Mucosa of gallbladder (tissue), 1 donor: ENCODE data around the gene PPP1R14C. TPM values are rescaled to one million over a fixed set of nuclear protein-coding genes. Genes with fewer than 3 reads are reported as not detected.

Experiments used
- DNase-seq: peaks from one replicate; pipeline ENCODE4 v3.0.0-alpha.2; 2020; ENCODE audit warnings: low spot score
- total RNA-seq: library from RNA; stranded (reverse); gene quantifications from one replicate; pipeline ENCODE4 v1.2.1, GENCODE V29; 2021
- donor health status: DM: no; HTN: no; CAD: no.

PPP1R14C gene
- total RNA-seq, 1 donor from 2014 or later: 0.37 TPM

DNA sequence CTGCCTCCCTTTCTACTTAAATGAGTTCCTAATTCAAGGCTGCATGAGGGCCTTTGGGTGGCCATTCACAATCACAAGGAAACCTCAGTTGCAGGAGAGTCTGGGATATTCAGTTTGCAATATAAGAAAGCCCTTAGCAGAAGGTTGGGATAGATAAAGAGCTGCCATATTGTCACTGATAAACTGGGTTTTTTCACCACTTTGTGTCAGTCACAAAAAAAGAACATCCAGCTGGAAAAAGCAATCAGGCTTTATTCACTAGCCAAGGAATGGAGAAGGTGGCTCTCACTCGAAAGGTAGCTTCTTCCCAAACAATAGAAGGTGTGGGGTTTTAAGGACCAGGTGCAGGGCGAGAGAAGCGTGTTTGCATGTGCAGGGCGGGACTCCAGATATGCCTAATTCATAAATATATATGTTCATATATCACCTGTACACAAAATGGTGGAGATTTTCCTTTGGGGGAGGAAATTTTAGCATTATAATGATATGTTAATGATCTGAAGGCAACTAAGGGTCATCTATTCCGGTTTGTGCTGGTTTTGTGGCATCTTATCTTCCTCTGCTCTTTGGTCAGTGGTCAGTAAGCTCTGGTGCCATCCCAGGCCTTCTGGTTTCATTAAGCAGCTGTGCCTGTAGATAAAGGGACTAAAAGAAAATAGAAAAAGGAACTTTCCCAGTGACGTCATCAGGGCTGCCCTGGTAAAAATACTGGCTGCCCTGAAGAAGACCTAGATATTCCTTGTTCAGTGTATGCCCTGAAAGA lies 128.8 kb downstream of the PPP1R14C start:
- DNase-seq: no peak

DNA sequence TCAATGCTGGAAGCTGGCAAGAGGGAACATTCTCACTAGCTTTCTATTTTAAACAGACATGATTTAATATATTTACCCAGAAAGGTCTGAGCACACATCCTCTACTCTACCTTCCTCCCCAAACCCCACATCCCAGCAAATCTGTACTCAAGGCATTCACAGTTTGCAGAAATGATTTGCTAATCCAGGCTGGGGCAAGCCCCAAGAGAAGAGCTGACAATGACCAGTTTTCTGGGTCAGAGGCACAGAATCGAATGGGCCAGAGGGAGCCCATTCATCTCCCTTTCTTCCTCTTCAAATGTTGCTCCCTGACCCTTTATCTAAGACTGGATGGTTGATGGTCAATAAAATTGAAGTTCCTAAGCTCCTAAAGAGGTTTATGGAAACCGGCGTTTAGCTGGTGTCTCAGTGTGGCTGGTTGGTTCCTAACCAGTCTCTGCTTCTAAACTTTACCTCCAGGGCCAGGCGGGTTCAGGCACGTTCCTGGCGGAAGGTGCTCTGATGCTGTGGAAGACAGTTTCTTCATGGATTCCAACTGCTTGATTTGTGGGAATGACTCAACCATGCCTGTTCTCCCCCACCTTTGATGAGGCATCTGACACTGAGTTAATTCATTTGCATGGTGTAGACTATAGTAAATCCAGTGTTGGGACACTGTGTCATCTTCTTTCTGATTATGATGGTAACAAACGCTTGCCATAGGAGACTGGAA lies 129.6 kb downstream of the PPP1R14C start:
- no peak for DNase-seq

DNA sequence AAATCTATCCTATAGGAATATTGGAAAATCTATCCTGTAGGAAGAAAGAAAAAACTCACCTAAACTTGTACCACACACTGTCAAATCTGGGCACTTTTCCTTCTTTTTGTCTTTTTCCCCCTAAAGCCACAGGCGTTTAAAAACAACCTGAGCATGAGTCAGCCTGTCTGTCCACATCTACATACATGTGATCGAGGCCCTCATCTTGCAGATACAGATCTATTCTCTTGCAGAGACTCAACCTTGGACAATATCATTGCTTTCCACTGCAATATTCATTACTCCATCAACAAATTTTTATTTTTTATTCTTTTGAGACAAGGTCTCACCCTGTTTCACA lies 130.1 kb downstream of the PPP1R14C start:
- no peak for DNase-seq

DNA sequence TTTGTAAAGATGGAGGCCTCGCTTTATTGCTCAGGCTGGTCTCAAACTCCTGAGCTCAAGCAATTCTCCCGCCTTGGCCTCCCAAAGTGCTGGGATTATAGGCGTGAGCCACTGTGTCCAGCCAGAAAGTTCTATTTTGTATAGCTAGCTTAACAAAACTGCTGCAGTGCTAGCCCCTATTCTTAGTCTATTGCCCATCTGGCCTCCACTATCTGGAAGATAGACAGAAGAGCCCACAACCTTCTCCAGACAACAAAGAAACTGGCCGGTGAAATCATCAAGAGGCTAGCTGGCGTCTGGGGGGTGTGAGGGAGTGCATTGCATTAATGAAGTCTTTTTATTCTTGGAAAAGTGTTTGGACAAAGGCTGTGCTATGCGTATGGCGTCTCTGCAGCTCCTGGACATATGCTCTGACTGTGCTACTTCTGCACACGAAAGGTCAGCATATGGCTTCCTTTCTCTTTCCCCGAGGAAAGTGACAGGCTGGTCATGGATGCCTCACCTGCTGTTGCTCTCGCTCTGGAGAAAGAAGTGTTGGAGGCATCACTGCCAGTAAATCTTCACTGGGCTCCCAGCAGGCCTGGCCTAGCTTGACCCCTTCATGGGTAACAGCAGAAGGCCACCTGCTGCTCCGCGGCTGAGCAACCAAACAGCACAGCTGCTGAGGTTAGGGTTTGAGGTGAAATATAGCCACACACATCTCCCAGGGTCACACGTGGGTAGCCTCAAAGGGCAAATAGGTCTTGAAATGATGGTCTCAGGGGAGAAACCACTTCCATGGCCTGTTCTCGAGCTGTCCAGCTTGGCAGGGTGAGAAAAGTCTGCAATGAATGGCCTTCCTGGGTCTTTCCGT lies 130.8 kb downstream of the PPP1R14C start:
- no peak for DNase-seq

DNA sequence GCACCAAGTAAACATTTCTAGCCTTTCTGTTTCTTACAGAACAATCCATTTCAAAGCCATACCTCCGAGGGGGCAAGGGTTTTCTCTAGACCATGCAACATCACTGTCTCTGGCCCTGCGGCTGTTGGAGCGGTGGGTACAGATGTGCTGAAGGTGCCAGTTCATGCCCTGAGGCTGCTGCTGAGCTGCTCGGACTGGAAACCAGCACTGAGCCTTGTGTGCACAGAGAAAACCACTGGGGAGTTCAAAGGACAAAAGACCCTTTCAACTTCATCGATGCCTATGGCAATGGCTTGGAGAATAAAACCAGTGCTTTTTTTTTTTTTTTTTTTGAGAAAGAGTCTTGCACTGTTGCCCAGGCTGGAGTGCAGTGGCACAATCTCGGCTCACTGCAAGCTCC lies 132.6 kb downstream of the PPP1R14C start:
- DNase-seq: no peak

DNA sequence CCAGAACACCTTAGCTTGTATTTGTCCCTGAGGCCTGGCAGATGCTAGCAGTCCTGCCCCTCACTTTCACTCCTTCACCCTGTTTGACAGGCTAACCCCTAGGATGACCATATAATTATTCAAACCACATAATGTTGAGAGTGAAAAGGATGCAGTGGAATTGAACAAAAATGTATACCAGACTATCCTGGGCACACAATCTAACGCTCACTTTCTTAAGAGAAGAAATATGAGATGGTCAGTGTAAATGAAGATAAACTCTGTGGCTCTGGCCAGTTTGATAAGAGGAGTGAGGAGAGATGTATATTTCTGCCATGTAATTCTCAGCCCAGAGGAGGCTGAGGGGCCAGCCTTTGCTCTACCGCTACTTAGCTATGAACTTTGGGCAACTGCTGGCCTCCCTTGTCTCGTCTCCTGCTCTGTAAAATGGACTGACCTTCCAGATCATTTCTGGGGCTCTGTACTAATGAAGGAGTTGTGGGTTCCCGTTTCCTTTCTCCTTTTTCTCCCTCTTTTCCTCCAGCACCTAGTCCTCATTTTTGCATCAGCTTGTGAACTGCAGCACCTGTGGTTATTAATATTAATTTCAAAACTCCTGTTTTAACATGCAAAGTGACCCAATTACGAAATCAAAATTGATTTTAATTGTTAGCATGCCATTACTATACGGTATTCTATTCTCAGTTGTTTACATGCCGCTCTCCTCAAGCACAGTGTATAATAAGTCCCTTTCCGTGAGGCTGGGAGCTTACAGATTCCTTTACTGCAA lies 133.5 kb downstream of the PPP1R14C start:
- DNase-seq: no peak

DNA sequence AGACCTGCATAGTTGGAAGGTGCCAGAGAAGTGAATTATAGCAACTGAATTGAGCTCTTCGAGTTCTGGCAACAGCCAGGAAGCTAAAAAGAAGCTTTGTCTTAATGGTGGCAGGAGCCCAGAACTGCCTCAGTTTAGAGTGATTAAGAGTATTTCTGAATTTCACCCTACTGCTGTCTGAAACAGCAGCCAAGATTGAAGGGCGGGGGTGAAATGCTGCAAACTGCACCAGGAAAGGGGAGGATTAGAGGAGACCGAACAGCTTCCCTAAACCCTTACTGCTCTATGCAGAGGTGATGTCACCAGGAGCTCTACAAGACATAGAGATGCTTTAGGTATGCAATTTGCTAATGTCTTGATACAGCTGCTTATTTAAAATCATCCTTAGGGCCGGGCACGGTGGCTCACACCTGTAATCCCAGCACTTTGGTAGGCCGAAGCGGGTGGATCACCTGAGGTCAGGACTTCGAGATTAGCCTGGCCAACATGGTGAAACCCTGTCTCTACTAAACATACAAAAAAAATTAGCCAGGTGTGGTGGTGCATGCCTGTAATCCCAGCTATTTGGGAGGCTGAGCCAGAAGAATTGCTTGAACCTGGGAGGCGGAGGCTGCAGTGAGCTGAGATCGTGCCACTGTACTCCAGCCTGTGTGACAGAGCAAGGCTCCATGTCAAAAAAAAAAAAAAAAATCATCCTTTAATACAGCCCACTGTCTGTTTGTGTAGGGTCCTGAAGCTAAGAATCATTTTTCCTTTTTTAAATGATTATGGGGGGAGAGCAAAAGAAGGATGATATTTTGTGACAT lies 134.3 kb downstream of the PPP1R14C start:
- DNase-seq: no peak

DNA sequence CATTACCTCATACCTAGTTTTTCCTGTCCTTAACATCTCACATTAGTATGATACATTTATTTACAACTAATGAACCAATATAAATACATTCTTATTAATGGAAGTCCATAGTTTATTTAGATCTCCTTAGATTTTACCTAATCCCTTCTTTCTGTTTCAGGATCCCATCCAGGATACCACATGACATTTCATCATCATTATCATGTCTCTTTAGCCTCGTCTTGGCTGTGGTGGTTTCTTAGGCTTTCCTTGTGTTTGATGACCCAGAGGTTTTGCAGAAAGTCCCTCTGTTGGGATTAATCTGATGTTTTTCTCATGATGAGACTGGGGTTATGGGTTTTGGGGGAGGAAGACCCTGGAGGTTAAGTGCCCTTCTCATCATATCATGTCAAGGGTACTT lies 136.7 kb downstream of the PPP1R14C start:
- no peak for DNase-seq

DNA sequence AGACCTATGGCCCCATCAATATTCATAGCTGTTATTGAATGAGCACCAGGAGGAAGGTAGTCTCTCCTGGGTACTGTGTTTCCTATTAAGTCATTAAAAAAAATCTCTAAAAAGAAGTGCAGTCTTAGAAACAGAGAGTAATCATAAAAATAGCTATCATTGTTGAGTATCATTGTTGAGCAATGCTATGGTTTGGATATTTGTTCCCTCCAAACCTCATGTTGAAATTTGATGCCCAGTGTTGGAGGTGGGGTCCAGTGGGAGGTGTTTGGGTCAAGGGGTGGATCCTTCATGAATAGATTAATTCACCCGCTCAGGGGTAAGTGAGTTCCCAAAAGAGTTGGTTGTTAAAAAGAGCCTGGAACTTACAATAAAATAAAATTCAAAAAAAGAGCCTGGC lies 137.9 kb downstream of the PPP1R14C start:
- DNase-seq: no peak

DNA sequence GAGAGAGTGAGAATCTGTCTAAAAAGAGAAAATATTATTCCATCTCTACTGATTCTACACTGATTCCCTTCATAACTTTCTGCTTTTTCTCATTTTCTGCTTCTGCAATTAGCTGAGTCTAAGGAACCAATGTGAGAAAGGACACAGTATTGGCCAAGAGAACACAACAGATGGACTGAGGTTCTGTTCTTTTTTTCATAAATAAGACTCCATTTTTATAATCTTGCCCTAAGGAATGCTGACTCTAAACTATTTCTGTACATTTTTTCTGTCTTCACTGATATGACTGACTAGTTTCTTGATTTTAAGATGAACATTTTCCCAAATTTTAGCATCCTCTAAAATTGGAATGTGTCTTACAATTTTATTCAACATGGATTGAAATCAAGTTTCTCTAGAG lies 138.9 kb downstream of the PPP1R14C start:
- no peak for DNase-seq

DNA sequence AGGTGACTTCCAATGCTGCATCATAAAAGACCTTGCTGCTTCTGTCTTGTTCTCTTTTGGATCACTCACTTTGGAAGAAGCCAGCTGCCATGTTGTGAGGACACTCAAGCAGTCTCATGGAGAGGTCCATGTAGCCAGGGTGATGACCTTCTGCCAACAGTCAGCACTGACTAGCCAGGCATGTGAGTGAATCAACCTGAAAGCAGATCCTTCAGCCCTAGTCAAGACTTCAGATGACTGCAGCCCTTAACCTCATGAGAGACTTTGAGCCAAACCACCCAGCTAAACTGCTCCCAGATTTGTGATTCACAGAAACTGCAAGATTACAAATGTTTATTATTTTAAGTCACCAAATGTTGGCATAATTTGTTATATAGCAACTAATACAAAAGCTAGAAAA lies 140.0 kb downstream of the PPP1R14C start:
- no peak for DNase-seq

DNA sequence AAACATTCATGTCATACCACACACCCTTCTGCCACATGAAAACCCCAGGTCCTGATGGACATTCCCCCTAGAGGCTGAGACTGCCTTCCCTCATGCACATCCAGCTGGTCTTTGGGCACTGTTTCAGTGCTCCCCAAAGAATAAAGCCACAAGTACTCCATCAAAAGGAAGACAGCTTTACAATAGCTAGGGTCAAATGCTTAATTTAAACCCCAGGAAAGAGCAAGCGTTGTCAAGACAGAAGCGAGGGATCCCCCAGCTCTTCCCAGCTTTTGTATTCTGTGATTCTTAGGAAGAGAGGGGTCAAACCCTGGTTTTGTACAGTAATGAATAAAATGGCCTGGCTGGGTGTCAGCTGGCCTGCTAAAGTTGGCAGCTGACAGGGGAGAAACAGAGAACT lies 143.6 kb downstream of the PPP1R14C start:
- no peak for DNase-seq

DNA sequence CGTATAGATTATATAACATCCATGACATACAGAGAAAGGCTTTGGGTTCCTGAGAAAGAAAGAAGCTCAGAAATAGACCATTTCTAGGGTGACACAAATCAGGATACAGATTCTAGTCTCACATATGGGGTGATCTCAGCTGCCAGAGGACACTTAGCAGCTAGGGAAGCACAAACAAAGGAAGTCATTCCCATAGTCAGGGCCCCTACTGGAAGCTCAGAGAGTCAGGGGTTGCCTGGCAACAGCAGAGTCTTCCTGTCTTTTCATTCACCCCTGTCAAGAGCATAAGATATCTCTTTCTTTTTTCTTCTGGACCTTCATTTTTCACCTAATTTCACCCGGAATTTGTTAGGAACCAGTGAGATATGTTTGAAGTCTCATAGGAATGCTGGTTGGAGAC lies 144.1 kb downstream of the PPP1R14C start:
- no peak for DNase-seq

DNA sequence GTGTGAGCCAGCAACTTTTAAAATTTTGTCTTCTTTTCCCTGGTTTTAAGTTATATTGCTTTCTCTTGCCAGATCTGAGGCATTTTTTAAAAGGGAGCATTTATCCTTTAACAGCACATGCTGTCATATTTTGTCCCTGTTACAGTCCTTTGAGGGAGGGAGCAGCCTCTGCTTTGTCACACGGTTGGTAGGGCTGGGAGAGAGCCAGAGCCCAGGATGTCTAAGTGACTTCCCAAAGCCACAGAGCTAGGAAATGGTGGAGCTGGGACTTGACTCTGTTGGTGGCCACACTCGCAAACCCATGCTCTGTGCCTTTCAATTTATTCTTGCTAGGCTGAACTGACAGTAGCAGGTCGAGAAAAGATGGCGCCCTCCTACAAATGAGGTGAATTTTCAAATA lies 145.6 kb downstream of the PPP1R14C start:
- DNase-seq: no peak

DNA sequence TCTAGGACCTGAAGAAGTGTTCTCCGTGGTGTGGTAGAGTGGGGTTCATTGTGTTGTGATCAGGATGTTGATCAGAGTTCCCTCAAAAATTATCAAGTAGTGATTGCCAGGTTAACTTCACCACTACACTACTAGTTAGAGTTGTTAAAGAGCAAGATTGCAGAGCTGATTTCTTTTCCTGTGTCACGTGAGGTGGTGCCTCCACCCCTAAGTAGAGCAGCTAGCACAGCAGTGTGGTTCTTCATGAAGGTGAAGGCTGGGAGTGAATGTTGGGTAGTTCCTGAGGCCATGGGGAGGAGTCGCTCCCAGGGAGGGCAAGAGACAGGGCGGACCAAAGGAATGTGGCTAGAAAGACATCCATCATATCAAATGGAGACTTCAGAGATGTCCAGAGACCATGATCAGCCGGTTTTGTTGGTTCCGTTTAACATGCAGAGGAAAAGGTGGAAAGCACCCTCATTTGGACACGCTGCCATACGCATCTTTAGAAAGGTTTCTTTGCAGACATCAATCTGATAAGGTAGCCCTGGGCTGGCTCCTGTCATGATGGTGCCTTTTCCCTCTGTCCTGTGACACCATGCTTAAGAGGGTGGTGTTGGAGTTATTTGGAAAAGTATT lies 146.7 kb downstream of the PPP1R14C start:
- DNase-seq: no peak

DNA sequence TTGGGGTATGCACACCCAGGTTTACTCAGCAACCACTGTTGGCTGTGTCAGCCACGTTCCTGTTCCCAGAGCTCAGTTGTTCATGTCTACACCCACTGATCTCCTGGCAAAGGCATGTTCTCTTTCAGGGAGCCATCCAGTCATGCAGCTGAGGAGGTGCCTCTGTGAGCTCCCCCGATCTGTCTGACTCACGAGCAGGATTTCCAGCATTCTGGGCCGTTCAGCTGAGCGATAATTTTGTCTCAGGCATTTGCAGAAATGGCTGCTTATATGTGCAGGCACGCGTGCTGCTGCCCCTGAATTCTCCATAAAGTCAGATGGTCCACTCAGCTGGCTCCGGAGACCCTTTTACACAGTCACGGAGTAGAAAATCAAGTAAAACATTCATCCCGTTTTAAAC lies 147.6 kb downstream of the PPP1R14C start:
- no peak for DNase-seq

DNA sequence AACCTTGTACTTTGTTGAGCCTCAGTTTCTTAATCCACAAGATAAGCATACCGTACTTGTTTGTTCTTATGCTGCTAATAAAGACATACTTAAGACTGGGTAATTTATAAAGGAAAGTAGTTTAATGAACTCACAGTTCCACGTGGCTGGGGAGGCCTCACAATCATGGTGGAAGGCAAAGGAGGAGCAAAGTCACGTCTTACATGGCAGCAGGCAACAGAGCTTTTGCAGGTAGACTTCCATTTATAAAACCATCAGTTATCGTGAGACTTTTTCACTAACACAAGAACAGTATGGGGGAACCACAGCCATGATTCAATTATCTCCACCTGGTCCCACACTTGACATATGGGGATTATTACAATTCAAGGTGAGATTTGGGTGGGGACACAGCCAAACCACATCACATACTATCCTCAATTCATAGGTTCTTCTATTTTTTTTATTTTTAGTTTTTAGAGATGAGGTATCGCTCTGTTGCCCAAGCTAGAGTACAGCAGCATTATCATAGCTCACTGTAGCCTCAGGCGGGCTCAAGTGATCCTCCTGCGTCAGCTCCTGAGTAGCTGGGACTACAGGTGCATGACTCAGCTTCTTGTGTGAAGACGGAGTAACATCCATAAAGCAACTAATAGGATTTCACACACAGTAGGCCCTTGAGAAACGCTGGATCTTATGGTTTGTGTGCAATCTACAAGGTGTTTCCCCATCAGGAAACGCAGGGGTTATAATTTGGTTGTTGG lies 149.3 kb downstream of the PPP1R14C start:
- DNase-seq: no peak

DNA sequence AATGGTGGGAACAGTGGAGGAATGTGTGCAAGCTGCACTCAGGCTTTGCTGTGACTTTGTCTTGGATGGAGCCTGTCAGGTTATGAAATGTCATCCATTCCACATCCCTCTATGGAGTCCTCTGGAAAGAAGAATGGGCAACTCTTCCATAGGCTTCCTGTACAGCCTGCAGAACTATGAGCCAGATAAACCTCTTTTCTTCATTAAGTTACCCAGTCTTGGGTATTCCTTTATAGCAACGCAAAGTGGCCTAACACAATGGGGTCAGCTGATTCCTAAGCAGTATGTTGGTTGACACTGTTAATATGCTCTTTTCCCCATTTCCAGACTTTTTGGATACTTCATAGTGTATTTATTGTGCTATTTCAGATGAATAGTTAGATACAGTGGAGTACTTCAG lies 150.2 kb downstream of the PPP1R14C start:
- no peak for DNase-seq

DNA sequence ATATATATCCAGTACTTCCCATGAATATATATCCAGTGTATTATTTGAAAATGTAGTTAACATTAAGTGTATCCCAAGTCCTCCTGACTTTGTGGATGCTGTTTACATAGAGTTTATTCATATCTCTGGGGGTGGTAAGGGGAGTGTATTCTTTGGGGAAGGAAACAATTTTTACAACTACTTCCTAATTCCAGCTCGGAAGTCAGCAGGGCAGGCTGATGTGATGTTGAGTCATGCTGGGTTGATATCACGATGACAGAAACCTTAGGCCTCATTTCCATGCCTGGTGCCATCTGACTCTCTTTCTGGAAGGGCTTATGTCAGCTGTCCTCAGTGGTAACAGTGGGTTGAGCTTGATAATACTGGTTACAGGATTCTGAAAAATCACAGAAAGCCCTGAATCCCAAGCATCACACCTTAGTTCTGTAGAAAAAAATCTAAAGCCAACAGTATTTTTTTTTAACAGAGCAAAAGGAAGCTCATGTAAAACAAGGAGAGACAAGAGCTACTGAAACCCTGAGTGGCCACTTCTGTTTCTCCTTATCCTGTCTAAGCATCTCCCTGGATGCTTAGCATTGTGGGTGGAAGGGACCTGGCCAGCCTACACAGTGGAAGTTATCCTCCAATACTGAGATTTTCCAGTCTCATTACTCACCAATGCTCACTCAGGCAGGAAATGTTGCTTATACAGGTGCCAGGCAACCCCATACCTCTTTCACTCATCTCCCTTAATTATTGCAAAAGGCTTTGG lies 150.8 kb downstream of the PPP1R14C start:
- no peak for DNase-seq
